ENCODE results near the gene PRKCZ.
"Not testable (repeated sequence)": the region's sequence is repeated elsewhere in the genome, so short reads cannot be mapped to it uniquely, and the experiment has no call there.

The PRKCZ gene

DNA sequence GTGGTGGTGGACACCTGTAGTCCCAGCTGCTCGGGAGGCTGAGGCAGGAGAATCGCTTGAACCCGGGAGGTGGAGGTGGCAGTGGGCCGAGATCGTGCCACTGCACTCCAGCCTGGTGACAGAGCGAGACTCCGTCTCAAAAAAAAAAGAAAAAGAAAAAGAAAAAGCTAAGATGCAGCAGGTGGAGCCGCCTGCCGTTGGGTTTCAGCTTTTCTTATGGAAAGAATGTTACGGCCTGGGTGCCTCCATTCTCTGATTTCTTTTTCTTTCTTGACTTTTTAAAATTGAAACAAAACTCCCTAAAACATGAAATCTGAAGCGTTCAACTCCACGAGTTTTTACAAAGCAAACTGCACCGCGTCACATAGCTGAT is 64.4 kb downstream of the PRKCZ start:
- not testable (repeated sequence) for DNase-seq (ENCODE audit: low read depth in 1 of 2, low spot score in 1 of 2)

DNA sequence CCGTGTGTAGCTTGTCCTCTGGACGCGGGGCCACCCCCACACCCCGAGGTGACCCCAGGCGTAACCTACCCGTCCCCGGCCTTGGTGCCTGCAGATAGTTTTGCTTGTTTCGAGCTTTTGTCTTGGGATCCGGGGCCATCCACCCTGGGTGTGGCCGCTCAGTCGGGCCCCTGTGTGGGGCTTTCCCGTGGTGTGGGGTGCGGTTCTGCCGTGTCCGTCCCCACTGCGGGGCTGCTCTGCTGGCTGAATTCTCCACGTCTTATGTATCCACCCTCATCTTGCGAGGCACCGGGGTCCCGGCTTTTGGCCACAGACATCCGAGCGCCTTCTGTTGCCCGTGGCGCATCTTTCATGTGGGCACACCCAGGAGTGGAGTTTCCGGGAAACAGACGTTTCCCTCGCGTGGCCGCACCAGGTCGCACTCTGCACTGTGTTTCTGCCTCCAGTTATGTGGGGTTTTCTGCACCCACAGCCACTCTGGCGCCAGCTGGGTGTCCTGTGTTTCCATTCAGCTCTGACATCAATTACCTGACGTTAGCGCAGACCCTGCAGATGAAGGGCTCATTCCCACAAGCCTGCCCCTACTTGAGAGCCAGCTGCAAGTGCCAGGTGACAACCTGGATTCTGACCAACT is 64.9 kb downstream of the PRKCZ start:
- no peak for DNase-seq (ENCODE audit: low read depth in 1 of 2, low spot score in 1 of 2)

DNA sequence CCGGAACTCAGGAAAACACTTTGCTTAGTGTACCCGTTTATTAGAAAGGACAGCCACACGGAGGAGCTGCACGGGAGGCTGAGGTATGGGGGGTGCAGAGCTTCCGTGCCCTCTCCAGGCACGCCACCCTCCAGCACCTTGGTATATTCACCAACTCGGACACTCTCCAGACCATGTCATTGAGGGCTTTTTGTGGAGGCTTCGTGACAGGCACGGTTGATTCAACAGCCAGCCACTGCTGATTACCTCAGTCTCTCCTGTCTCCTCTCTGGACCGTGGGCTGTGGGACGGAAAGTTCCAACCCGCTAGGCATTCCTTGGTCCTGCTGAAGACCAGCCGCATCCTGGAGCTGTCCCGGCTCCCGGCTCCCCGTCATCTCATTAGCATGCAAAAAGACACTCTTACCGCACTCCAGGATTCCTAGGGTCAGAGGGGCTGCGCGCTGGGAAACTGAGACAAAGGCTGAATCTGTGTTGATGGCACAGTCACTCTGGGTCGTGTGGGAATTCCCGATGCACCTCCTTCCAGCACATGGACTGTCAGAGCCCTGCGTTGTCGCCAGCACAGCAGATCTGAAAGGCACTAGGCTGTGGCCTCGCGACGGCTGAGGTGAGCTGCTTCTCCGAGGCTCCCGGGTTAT is 65.6 kb downstream of the PRKCZ start:
- no peak for DNase-seq (ENCODE audit: low read depth in 1 of 2, low spot score in 1 of 2)

DNA sequence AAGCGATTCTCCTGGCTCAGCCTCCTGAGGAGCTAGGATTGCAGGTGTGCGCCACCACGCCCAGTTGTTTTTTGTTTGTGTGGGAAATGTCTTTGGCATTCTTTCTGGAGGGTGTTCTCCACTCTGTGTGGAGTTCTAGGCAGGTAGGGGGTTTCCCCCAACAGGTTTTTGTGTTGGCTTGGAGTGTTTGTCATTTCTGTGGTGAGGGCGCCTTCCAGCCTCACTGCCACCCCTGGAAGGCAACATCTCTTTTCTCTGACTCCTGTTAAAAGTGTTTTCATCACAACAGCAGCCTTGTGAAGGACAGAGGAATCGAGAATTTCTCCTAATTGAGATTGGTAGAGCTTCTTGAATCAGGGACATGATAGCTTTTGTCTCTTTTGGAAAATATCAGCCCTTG is 69.7 kb downstream of the PRKCZ start:
- no peak for DNase-seq (ENCODE audit: low read depth in 1 of 2, low spot score in 1 of 2)

DNA sequence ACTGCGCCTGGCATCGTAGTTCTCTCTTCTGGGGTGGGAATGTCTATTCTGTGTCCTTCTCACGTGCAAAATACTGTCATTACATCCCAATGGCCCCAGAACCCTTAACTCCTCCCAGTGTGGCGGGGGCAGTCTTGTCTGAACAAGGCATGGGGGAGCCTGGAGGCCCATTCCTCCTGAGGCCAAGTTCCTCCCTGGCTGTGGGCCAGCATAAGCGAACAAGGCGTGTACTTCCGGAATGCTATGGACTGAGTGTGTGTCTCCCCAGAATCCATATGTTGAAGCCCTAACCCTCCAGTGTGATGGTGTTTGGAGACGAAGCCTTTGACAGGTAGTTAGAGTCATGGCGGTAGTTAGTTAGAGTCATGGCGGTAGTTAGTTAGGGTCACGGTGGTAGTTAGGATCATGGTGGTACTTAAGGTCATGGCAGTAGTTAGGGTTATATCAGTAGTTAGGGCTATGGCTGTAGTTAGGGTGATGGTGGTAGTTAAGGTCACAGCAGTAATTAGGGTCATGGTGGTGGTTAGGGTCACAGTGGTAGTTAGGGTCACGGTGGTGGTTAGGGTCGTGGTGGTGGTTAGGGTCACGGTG is 71.0 kb downstream of the PRKCZ start:
- no peak for DNase-seq (ENCODE audit: low read depth in 1 of 2, low spot score in 1 of 2)

DNA sequence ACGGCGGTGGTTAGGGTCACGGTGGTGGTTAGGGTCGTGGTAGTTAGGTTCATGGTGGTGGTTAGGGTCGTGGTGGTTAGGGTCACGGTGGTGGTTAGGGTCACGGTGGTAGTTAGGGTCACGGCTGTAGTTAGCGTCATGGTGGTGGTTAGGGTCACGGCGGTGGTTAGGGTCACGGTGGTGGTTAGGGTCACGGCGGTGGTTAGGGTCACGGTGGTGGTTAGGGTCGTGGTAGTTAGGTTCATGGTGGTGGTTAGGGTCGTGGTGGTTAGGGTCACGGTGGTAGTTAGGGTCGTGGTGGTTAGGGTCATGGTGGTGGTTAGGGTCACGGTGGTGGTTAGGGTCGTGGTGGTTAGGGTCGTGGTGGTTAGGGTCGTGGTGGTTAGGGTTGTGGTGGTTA is 71.6 kb downstream of the PRKCZ start:
- DNase-seq (ENCODE audit: low read depth in 1 of 2, low spot score in 1 of 2): not testable (repeated sequence)

DNA sequence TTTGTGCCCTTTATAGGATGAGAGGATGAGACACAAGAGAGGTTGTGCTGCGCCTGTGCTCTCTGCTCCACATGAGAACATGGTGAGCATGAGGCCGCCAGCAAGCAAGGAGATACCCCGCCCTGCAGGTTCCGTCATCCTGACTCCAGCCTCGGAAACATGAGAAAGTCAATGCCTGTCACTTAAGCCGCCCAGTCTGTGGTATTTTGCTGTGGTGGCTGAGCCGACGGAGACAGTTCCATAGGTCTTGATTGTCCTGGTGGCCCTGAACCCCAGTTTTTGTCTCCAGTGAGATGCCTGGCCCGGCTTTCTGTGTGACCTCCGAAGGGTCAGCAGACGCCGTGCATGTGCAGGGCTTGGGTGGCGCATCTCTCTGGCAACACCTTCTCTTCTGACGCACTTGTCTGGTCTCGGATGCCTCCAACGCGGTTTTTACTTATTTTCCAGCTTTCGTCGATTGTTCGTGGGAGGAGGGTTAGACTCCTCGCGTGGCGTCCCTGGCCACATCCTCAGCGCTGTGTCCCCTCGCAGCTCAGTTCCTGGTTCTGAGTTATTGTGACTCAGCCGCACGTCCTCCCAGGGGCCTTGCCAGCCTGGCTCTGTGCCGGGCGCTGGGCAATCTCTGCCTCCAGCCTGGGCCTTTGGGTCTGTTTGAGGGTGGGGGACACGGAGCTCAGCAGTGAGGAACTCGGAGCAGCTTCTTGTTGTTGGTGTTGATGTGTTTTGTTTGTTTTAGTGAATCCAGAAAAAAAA is 74.4 kb downstream of the PRKCZ start:
- DNase-seq (ENCODE audit: low read depth in 1 of 2, low spot score in 1 of 2): no peak

DNA sequence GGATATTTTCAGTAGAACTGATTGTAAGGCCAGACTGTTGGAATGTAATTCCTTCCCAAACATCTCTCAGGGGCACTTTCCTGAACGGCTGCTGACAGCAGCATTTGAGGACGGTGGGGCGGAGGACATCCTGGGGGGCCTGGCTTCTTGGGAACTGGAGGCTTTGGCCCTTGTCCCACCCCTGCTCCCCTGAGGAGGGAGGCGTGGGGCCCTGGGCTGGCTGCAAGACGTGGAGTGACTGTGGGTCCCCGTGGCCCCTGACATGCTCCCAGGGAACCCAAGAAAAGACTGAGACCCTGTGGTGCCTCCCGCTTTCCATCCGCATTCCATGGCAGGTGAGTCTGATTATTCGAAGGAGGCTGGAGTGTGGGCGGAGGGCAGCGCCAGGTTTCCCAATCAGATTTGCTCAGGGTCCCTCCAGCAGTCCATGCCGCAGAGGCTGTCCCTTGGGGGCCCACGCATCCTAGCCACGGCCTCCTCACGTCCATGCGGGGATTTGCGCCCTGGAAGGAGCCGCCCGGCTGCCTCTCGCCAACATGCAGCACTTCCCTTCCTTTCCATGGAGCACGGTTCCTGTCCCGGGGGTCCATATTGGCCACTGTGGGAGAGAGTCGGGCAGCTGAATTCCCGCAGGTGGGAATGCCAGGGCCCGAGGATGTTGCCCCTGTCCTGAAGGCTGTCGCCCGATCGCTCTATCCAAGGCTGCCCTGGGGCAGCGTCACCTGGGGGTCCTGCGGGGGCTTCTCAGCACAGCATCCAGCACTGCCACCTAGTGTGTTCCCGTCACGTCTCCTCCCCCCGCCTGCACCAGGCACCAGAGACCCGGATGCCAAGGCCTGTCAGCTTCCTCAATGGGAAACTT is 75.4 kb downstream of the PRKCZ start:
- no peak for DNase-seq (ENCODE audit: low read depth in 1 of 2, low spot score in 1 of 2)

DNA sequence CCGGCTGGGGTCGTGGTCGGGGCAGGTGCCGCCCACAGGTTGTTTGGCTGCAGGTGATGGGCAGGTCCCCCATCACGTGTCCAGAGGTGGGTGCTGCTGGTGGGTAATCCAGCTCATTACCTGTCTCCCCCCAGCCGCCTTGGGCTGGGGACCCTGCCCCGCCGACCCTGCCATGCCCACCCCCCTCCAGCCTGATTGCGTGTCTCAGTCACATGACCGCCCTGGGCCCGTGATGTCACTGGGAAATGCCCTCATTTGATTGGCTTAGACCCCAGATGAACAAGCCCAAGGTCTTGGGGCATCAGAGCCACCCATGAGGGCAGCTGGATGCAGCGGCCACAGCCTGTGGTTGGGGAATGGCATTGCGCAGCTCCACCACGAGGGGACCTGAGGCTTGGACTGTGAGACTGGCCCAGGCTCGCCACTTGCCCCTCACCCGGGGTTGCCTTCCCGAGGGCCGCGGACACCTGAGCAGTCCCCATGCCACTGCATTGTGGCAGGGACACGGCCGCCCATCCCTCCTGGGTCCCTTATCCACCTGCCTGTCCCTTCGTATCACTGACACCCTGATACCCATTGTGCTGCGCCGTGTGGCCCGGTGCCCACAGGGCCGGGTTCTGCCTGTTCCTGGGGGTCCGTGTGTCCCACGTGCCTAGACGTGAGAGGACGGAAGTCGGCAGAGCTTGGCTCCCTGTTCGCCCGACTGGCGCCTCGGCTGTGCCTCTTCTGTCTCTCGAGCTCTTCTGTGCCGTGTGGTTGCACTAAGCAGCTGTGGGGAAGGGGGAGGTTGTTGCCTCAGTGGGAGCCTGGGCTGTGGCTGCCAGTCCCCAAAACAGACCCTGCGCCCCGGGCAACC is 76.3 kb downstream of the PRKCZ start:
- DNase-seq (ENCODE audit: low read depth in 1 of 2, low spot score in 1 of 2): no peak

DNA sequence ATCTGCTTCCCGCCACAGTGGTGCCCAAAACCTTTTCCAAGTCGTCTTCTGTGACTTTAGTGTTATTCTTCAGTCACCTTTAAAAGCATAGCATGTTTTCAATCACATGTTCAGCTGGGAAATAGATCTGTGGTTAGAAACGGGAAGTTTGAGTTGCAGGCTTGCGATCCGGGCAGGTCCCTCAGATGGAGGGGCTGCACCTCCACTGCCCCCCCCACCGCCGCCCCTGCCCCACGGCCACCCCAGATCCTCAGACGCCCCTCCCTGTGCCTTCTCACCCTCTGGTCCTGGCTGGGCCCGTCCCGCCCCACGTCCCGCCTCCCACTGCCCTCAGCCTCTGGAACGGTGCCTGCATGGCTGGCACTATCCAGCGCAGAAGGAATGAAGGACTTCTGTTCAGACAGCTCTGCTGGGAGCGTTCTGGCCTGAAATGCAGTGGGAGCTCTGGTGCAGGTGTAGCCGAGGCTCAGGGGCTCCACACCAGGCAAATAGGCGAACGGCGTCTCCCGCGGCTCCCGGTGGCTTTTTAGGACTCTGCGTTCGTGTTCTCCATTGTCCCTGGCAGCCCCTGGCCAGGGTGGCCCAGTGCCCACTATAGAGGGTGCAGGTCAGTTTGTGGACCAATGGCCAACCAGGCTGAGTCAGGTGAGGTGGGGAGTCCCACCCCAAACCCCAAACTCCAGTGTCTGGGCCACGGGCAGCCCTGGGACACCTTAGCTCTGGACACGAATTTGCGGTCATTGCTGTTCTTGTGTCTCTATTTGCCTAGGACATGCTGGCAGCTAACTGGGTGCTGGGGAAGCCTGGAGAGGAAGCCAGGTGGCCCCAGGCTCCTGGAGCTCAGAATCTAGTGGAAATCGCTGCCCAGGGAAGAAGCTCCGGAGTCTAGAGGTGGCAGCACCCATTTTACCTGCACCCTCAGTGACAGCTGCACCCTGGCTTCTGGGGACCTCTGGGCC is 77.3 kb downstream of the PRKCZ start:
- DNase-seq (ENCODE audit: low read depth in 1 of 2, low spot score in 1 of 2): no peak

DNA sequence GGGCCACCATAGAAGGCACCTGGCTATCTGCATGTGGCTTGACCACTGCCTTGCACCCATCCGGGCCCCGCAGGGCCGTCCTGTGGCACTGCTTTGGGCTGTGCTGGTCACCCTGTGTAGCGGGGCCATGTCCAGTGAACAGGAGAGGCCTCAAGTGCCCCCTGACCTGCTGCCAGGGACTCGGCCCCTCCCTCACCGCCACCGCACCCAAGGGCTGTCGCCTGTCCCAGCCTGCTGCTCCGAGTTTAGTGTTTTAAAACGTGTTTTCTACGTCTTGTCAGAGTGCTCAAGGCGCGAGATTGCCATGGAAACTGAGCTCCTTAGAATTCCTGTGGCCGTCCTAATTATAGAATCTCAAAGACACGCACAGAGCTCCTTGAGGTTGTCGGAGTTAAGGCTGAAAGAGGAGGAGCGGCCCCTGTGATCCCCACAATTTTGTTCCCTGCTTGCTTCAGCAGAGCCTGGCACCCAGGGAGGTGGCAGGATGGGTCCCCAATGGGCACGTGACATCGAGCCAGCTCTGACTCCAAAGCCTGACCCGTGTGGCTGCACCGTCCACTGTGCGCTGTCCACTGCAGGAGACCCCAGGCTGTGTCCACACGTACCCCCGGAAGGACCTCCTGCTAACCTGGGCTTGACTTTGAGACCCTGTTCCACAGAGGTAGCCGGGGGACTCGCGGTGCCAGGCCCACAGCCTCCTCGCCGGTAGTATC is 78.1 kb downstream of the PRKCZ start:
- DNase-seq (ENCODE audit: low read depth in 1 of 2, low spot score in 1 of 2): no peak

DNA sequence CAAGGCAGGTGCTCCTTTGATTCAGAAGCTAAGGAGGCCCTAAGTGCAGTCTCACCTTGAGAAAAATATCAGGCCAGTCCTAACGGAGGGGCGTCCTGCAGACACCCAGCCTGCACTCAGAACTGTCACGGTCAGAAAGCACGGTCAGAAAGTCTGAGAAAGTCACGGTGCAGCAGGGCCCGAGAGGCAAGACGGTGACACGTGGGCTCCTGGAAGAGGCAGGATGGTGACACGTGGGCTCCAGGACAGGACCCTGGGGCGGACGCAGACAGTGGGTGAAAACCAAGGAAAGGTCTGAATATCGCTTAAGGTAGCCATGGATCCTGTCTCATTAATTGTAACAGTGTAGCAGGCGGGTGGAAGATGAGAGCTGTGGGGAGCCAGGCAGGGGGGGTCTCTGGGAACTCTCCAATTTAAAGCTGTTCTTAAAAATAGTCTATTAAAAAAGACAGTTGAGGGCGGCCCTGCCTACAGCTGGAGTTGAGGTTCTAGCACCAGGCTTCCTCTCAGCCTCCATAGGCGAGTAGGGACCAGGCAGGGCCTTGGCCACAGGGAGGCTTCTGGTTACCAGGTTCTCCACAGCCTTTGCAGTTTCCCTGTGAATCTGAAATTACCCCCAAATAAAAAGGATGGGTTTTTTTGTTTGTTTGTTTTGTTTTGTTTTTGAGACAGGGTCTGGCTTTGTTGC is 79.2 kb downstream of the PRKCZ start:
- DNase-seq (ENCODE audit: low read depth in 1 of 2, low spot score in 1 of 2): no peak

DNA sequence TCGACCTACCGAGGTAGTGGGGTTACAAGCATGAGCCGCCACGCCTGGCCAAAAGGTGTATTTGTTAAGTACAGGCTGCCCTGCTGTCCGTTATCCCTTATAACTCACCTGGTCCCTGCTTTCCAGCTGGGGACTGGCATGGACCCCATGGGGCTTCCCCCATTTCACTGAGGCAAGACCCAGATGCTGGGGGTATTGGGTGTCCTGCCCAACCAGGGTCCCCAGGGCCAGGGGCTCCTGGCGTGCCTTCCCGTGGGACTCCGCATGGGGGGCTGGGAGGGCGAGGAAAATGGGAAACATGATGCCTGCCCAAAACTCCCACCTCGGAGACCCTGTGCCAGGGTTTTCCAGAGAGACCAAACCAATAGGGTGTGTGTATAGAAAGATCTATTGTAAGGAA is 79.9 kb downstream of the PRKCZ start:
- DNase-seq (ENCODE audit: low read depth in 1 of 2, low spot score in 1 of 2): no peak

DNA sequence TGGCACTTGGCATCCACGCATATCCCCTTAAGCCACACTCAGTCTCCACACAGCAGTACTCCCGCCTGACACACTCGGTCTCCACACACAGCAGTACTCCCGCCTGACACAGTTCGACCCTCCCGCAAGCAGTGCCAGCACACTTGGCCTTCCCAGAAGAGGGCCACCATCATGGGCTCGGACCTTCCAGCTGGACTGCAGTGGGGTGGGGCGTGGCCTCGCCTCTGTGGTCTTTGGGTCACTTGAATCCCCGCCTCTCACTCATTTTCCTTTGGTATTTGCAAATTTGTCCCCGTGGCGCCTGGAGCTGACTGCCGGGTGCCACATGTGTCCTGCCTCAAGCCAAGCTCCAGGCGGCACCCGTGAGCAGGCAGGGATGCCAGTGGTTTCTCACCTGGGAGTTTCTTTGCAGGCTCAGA is 80.7 kb downstream of the PRKCZ start:
- no peak for DNase-seq (ENCODE audit: low read depth in 1 of 2, low spot score in 1 of 2)

DNA sequence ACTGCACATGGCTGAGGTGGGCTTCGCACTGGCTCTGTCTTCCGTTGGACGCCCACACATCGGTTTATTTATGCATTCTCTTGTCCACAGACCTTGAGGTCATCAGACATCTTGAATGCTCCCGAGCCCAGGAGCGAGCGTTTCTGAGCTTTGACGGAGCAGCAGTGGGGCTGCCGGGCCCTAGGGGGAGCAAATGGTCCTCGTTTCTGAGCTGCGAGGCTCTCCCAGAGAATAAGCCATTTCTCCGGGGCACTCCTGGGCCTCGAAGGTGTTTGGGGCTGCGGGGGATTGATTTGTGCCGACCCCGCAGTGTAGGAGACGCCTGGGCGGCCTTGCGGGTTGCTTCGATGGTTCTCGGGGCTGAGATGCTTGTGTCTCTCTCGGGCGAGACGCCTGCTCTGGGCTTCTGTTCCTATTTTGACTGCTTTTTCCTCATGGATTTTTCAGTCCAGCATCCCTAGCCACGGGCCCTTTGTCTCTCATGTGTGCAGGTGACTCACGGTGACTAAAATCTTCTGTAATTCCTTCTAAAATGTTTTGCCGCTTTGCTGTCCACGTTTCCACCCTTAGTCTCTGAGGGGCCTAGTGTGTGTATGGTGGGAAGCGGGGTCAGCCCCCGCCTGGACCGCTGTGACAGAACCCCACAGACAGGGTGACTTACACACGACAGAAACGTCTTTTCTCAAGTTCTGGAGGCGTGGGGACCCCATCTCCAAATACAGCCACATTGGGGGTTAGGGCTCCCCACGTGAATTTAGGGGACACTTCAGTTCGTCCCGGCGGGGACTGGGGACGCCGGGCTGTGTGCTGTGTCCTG is 82.2 kb downstream of the PRKCZ start:
- no peak for DNase-seq (ENCODE audit: low read depth in 1 of 2, low spot score in 1 of 2)

DNA sequence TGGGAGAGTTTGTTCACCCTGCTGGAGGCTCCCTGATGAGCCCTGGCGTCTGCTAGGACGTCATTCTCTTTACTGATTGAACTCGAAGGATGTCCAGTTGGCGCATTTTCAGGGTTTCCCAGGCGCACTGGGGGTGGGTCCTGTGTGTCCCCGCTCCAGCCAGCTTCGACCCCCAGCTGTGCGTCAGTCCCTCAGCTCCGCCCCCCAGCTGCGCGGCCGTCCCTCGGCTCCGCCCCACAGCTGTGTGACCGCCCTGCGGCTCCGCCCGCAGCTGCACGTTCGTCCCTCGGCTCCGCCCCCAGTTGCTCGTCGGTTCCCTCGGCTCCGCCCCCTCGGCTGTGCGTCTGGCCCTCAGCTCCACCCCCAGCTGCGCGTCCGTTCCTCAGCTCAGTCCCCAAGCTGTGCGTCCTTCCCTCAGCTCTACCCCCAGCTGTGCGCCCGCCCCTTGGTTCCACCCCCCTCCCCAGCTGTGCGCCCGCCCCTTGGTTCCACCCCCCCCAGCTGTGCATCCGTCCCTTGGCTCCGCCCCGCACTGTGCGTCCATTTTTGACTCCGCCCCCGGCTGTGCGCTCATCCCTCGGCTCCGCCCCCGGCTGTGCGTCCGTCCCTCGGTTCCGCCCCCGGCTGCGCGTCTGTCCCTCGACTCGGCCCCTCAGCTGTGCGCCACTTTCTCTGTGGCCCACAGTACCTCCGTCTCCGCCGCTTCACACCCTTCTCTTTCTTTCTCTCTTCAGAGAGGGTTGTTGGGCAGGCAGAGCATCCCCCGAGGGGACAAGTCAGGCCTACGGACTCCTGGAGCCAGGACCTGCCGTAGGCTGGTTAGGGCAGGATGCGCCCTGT is 83.0 kb downstream of the PRKCZ start:
- peak; percentile 90 to 91 for DNase-seq (ENCODE audit: low read depth in 1 of 2, low spot score in 1 of 2)

All from activated T-helper 1 cell treated with anti-CD3 and anti-CD28 coated beads, Interleukin-2, amount 50 U/mL, for 16 hours (primary cell).